IMR-90 (cell line): ENCODE measurements around the gene ETV4. TPM values are rescaled to one million over a fixed set of nuclear protein-coding genes. Genes with fewer than 3 reads are reported as not detected.

Experiments used
- ATAC-seq: fragments of 200-7000 bp; cut with Tn5 transposase; 2 replicates; pipeline ENCODE4 v1.9.1; 2020; ENCODE audit warnings: low read depth, mild to moderate bottlenecking, moderate library complexity
- BruUV-seq: library from RNA; stranded (reverse); fragments of 400-500 nt; replicated peaks from 2 replicates; lab custom pipeline; 2021; lab: Mats Ljungman, UMichigan
- CTCF ChIA-PET: fragments of 300-600 bp; formaldehyde crosslinking; extraction: SDS; loops from one replicate; lab custom pipeline; 2021; ENCODE audit warnings: antibody characterized with exemption; lab: Yijun Ruan, JAX
- POLR2A ChIA-PET: fragments of 300-600 bp; sonication (Branson Sonifier 250); formaldehyde crosslinking; loops from one replicate; lab custom pipeline; 2022; ENCODE audit warnings: antibody characterized with exemption; ENCODE audit not compliant: unreplicated experiment; lab: Charles Lee
- DNase-seq: peaks from one replicate; pipeline ENCODE4 v3.0.0; 2013
- H2AFZ ChIP-seq: replicated peaks from 2 replicates; pipeline ENCODE3; 2013; ENCODE audit warnings: low read length, mild to moderate bottlenecking; ENCODE audit not compliant: poor library complexity
- H2AK5ac ChIP-seq: 2 replicates; pipeline ENCODE4 v1.6.1; 2013; ENCODE audit warnings: low read depth, low read length, inconsistent platforms
- H2AK9ac ChIP-seq: replicated peaks from 2 replicates; pipeline ENCODE3; 2013; ENCODE audit warnings: mild to moderate bottlenecking, low read depth, low read length, moderate library complexity; ENCODE audit not compliant: poor library complexity
- H2BK120ac ChIP-seq: 2 replicates; pipeline ENCODE4 v1.6.1; 2013; ENCODE audit warnings: low read depth, low read length, inconsistent platforms
- H2BK15ac ChIP-seq: 3 replicates; pipeline ENCODE4 v1.6.1; 2013; ENCODE audit warnings: low read depth, low read length, inconsistent platforms
- H2BK20ac ChIP-seq: 2 replicates; pipeline ENCODE4 v1.6.1; 2013; ENCODE audit warnings: low read depth, mild to moderate bottlenecking, inconsistent platforms, low read length, moderate library complexity
- H2BK5ac ChIP-seq: 2 replicates; pipeline ENCODE4 v1.6.1; 2013; ENCODE audit warnings: mild to moderate bottlenecking, low read depth, low read length, inconsistent platforms; ENCODE audit not compliant: poor library complexity, severe bottlenecking
- H3K14ac ChIP-seq: replicated peaks from 2 replicates; pipeline ENCODE4 v1.6.1; 2013; ENCODE audit warnings: low read depth, low read length, inconsistent platforms
- H3K18ac ChIP-seq: 2 replicates; pipeline ENCODE4 v1.6.1; 2013; ENCODE audit warnings: low read depth, low read length, control low read depth
- H3K23ac ChIP-seq: 2 replicates; pipeline ENCODE4 v1.6.1; 2013; ENCODE audit warnings: low read depth, low read length, inconsistent platforms
- H3K27ac ChIP-seq: 2 replicates; pipeline ENCODE4 v1.5.1; 2013; ENCODE audit warnings: mild to moderate bottlenecking, control low read depth, low read length; ENCODE audit not compliant: insufficient read depth
- H3K27me3 ChIP-seq: 2 replicates; pipeline ENCODE4 v1.6.1; 2013; ENCODE audit warnings: low read length; ENCODE audit not compliant: control insufficient read depth, insufficient read depth
- H3K36me3 ChIP-seq: 2 replicates; pipeline ENCODE4 v1.6.1; 2013; ENCODE audit warnings: low read length, mixed read lengths; ENCODE audit not compliant: control insufficient read depth, insufficient read depth
- H3K4ac ChIP-seq: 2 replicates; pipeline ENCODE4 v1.6.1; 2013; ENCODE audit warnings: low read depth, low read length, inconsistent platforms
- H3K4me1 ChIP-seq: 2 replicates; pipeline ENCODE4 v1.6.1; 2013; ENCODE audit warnings: low read length, mixed read lengths; ENCODE audit not compliant: control insufficient read depth, insufficient read depth
- H3K4me2 ChIP-seq: 2 replicates; pipeline ENCODE4 v1.6.1; 2013; ENCODE audit warnings: low read depth, mild to moderate bottlenecking, control low read depth, low read length, moderate library complexity
- H3K4me3 ChIP-seq: 2 replicates; pipeline ENCODE4 v1.5.1; 2013; ENCODE audit warnings: low read depth, mild to moderate bottlenecking, control low read depth, low read length, moderate library complexity; ENCODE audit not compliant: insufficient read depth
- H3K56ac ChIP-seq: 2 replicates; pipeline ENCODE4 v1.6.1; 2013; ENCODE audit warnings: low read length, inconsistent platforms; ENCODE audit not compliant: insufficient read depth; ENCODE audit errors: extremely low read depth
- H3K79me1 ChIP-seq, 2 experiments: 2 replicates each; pipeline ENCODE4 v1.6.1; 2013; ENCODE audit warnings: low read length in 2 of 2, inconsistent platforms in 1 of 2, low read depth in 1 of 2
- H3K9ac ChIP-seq: 2 replicates; pipeline ENCODE4 v1.6.1; 2013; ENCODE audit warnings: low read depth, low read length, control low read depth
- H3K9me1 ChIP-seq: 2 replicates; pipeline ENCODE4 v1.6.1; 2013; ENCODE audit warnings: low read length, inconsistent platforms; ENCODE audit not compliant: insufficient read depth
- H3K9me3 ChIP-seq: 2 replicates; pipeline ENCODE4 v1.6.1; 2013; ENCODE audit warnings: low read length; ENCODE audit not compliant: control insufficient read depth, insufficient read depth
- H4K20me1 ChIP-seq: 2 replicates; pipeline ENCODE4 v1.6.1; 2013; ENCODE audit warnings: low read length, inconsistent platforms; ENCODE audit not compliant: insufficient read depth
- H4K5ac ChIP-seq: 2 replicates; pipeline ENCODE4 v1.6.1; 2013; ENCODE audit warnings: mild to moderate bottlenecking, low read depth, low read length, control low read depth
- H4K8ac ChIP-seq, 2 experiments: 2 replicates each; pipeline ENCODE4 v1.6.1; 2013; ENCODE audit warnings: low read depth in 2 of 2, low read length in 2 of 2, control low read depth in 1 of 2, inconsistent platforms in 1 of 2
- H4K91ac ChIP-seq: 2 replicates; pipeline ENCODE4 v1.6.1; 2013; ENCODE audit warnings: low read depth, low read length, inconsistent platforms; ENCODE audit not compliant: insufficient read depth
- CHD1 ChIP-seq: IDR thresholded peaks from 2 replicates; pipeline ENCODE4 v1.6.1; 2012; ENCODE audit warnings: low read depth, low read length, improper control_type of control experiment
- MAZ ChIP-seq: IDR thresholded peaks from 2 replicates; pipeline ENCODE4 v1.6.1; 2012; ENCODE audit warnings: low read depth, mild to moderate bottlenecking, low read length, improper control_type of control experiment, moderate library complexity, borderline replicate concordance
- NFE2L2 ChIP-seq: fragments of 150-350 bp; IDR thresholded peaks from 2 replicates; pipeline ENCODE4 v1.6.1; 2016; ENCODE audit warnings: low read depth, mild to moderate bottlenecking, low read length
- POLR2A ChIP-seq: IDR thresholded peaks from 2 replicates; pipeline ENCODE4 v1.6.1; 2012; ENCODE audit warnings: mild to moderate bottlenecking, low read depth, low read length
- RAD21 ChIP-seq: IDR thresholded peaks from 2 replicates; pipeline ENCODE4 v1.6.1; 2012; ENCODE audit warnings: low read length, improper control_type of control experiment
- RCOR1 ChIP-seq: IDR thresholded peaks from 2 replicates; pipeline ENCODE4 v1.6.1; 2012; ENCODE audit warnings: mild to moderate bottlenecking, low read length, improper control_type of control experiment; ENCODE audit not compliant: insufficient replicate concordance
- RFX5 ChIP-seq: IDR thresholded peaks from 2 replicates; pipeline ENCODE4 v1.8.0; 2012; ENCODE audit warnings: low read depth, mild to moderate bottlenecking, low read length, moderate library complexity
- SMC3 ChIP-seq: fragments of 150-350 bp; IDR thresholded peaks from 2 replicates; pipeline ENCODE4 v1.6.1; 2016; ENCODE audit warnings: low read depth, mild to moderate bottlenecking, antibody characterized with exemption, low read length, moderate library complexity
- WGBS, 2 experiments: methylation state at CpG; one replicate each; pipeline versions ENCODE4 v1.1.5 to v1.1.7; 2013; ENCODE audit warnings: missing lambda C conversion rate in 2 of 2; ENCODE audit not compliant: insufficient read length in 1 of 2; ENCODE audit errors: extremely low coverage in 2 of 2; 5-methylcytosine and 5-hydroxymethylcytosine counted together
- dilution Hi-C: fragments of 300-500 bp; cut with HindIII; formaldehyde crosslinking; loops from one replicate; pipeline ENCODE4 v1.14.3; 2018; ENCODE audit warnings: low sequenced_read_pairs; ENCODE audit not compliant: unreplicated experiment
- in situ Hi-C: fragments of 300-500 bp; cut with MboI; formaldehyde crosslinking; loops from 3 replicates; pipeline ENCODE4 v1.14.3; 2019; ENCODE audit warnings: low sequenced_read_pairs, inconsistent platforms, mixed read lengths
- intact Hi-C: fragments of 100-400 bp; cut with micrococcal nuclease; formaldehyde crosslinking; loops from 2 replicates; pipeline ENCODE4 v1.10.0; 2022
- polyA plus RNA-seq, 3 experiments: library from polyadenylated mRNA; depleted of rRNA; stranded (reverse); fragments of >200 nt; gene quantifications; 2 replicates each; pipeline ENCODE4 v1.2.3, GENCODE V29; 2012; ENCODE audit warnings: low replicate concordance in 1 of 3
- total RNA-seq: library from RNA; depleted of rRNA; stranded (reverse); fragments of >200 nt; gene quantifications from 2 replicates; pipeline ENCODE4 v1.2.3, GENCODE V29; 2012
- TF ChIP-seq, protein P1 (sequence below): fragments of 150-350 bp; IDR thresholded peaks from 2 replicates; pipeline ENCODE4 v1.6.1; 2017; ENCODE audit warnings: mild to moderate bottlenecking, antibody characterized with exemption, low read length, low read depth
- TF ChIP-seq, protein P2 (sequence below): fragments of 150-350 bp; IDR thresholded peaks from 2 replicates; pipeline ENCODE4 v1.6.1; 2016; ENCODE audit warnings: low read depth, mild to moderate bottlenecking, low read length, moderate library complexity, borderline replicate concordance
- TF ChIP-seq, protein P3 (sequence below): conservative IDR thresholded peaks from 2 replicates; pipeline ENCODE4 v1.5.1; 2012; ENCODE audit warnings: mild to moderate bottlenecking, low read depth, low read length, improper control_type of control experiment

ETV4 gene
- total and polyA plus RNA-seq, 2 of the 4 experiments (the other 2 are of a cell fraction), result 4.3 to 13.2 TPM

DNA sequence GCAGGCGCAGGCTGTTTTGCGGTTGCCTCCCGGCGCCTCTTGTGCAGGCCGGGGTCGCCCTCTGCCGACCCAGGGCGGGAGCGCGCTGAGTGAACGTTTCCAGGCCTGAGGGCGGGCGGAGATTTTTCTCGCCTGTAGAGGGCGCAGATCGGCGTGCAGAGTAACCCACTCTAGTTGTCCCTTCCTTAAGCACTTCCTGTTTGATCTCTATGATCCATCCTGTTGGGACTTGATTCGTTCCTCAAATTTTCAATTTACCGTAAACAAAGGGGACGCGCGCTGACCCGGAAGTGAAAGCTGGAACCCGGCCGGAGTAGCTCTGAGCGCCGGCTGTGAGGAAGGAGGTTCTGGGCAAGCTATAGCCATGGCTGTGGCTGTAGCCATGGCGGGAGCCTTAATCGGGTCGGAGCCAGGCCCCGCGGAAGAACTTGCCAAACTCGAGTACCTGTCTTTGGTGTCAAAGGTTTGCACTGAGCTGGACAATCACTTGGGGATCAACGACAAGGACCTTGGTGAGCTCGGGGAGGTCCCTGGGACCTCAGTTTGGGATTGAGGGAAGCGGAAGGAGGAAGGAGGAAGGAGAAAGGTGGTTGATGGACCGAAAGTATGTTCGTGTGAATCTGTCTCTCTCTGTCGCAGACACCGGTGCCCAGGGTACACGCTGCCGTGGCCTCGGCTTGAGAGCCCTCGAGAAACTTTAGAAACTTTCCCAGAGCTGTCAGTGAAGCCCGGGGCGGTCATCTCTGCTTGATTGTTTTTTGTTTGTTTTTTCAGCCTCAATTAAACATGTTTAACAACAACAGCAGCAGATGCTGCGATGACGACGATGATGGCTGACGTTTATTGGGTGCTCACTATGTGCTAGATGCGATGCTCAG lies 62.2 kb downstream of the ETV4 start, which contains the start of gene DHX8:
Gene DHX8, plus strand, starts transcription at position 302 of the 878 bp plus-strand sequence. Its CDS starts 63 bp downstream, at position 365.
- peak within 1 kb of the TSS; percentile 94 for H3K18ac ChIP-seq
- TF ChIP-seq, protein P1, sequence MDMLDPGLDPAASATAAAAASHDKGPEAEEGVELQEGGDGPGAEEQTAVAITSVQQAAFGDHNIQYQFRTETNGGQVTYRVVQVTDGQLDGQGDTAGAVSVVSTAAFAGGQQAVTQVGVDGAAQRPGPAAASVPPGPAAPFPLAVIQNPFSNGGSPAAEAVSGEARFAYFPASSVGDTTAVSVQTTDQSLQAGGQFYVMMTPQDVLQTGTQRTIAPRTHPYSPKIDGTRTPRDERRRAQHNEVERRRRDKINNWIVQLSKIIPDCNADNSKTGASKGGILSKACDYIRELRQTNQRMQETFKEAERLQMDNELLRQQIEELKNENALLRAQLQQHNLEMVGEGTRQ, result no peak
- TF ChIP-seq NFE2L2 (peak; percentile 19; the same call in 1 of the 2 replicates), MAZ (peak; percentile 54; the same call in 1 of the 2 replicates), CHD1 (0 out of 2 replicates have a peak, but pooled peaks have one; percentile 54), RAD21 (peak; percentile 100), RCOR1 (no peak), POLR2A (peak; percentile 80), RFX5 (0 out of 2 replicates have a peak, but pooled peaks have one; percentile 49), SMC3 (peak; percentile 100)
- TF ChIP-seq, protein P2, sequence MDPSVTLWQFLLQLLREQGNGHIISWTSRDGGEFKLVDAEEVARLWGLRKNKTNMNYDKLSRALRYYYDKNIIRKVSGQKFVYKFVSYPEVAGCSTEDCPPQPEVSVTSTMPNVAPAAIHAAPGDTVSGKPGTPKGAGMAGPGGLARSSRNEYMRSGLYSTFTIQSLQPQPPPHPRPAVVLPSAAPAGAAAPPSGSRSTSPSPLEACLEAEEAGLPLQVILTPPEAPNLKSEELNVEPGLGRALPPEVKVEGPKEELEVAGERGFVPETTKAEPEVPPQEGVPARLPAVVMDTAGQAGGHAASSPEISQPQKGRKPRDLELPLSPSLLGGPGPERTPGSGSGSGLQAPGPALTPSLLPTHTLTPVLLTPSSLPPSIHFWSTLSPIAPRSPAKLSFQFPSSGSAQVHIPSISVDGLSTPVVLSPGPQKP, result 0 out of 2 replicates have a peak, but pooled peaks have one; percentile 39
- TF ChIP-seq, protein P3, sequence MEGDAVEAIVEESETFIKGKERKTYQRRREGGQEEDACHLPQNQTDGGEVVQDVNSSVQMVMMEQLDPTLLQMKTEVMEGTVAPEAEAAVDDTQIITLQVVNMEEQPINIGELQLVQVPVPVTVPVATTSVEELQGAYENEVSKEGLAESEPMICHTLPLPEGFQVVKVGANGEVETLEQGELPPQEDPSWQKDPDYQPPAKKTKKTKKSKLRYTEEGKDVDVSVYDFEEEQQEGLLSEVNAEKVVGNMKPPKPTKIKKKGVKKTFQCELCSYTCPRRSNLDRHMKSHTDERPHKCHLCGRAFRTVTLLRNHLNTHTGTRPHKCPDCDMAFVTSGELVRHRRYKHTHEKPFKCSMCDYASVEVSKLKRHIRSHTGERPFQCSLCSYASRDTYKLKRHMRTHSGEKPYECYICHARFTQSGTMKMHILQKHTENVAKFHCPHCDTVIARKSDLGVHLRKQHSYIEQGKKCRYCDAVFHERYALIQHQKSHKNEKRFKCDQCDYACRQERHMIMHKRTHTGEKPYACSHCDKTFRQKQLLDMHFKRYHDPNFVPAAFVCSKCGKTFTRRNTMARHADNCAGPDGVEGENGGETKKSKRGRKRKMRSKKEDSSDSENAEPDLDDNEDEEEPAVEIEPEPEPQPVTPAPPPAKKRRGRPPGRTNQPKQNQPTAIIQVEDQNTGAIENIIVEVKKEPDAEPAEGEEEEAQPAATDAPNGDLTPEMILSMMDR, result peak; percentile 100; the same call in 1 of the 2 replicates

More for the DNA sequence above, 62.2 kb downstream of the ETV4 start, which contains the start of gene DHX8:
- Histone ChIP-seq H4K5ac (peak within 1 kb of the TSS; percentile 99), H2BK20ac (no peak within 1 kb of the TSS), H3K14ac (peak within 1 kb of the TSS; percentile 94), H3K79me1 (peaks cover 8 to 37% of the 10 kb centered on the region in 2 experiments; a peak in 3 of 4 replicates), H3K4me3 (peak within 1 kb of the TSS; percentile 78), H2BK15ac (peak within 1 kb of the TSS; percentile 68; the same call in 1 of the 3 replicates), H3K4me1 (peaks cover 8% of the 10 kb centered on the region), H3K23ac (peak within 1 kb of the TSS; percentile 94), H2AK5ac (peak within 1 kb of the TSS; percentile 79), H3K9me3 (no peaks in the 10 kb centered on the region), H3K9me1 (peaks cover 5% of the 10 kb centered on the region), H4K20me1 (peaks cover 5% of the 10 kb centered on the region; the same call in 1 of the 2 replicates), H4K91ac (peak within 1 kb of the TSS; percentile 92), H3K4me2 (peak within 1 kb of the TSS; percentile 93), H3K4ac (peak within 1 kb of the TSS; percentile 93), H2BK120ac (peak within 1 kb of the TSS; percentile 81), H2BK5ac (peak within 1 kb of the TSS; percentile 88), H3K27ac (peak within 1 kb of the TSS; percentile 86), H3K27me3 (no peaks in the 10 kb centered on the region), H3K56ac (peak within 1 kb of the TSS; percentile 85), H4K8ac (peak within 1 kb of the TSS; percentile 85 to 98), H2AFZ (peak within 1 kb of the TSS; percentile 86), H3K9ac (peak within 1 kb of the TSS; percentile 89), H3K36me3 (no peaks in the 10 kb centered on the region), H2AK9ac (peak within 1 kb of the TSS; percentile 94)
- ChIA-PET POLR2A (interaction anchor here (0.6 to 3.7 kb wide), 8 partner anchors 85 to 168 kb away, joined by 3 to 44 read pairs (median 4); no protein-coding TSS in a partner anchor), CTCF (interaction anchor here (0.6 to 3.2 kb wide), 25 partner anchors 10 to 363 kb away, joined by 3 to 47 read pairs (median 4); partner anchors contain the start of genes ARL4D and CD300LG)
- DNase-seq (peak; percentile 99), ATAC-seq (peak; percentile 98)
- dilution Hi-C loops, result no loop called here
- TSS peak; percentile 71 for BruUV-seq
- 0% methylated on average over 23 of the region's 51 CpGs; no CpG with 5 or more reads in 1 of the 2 experiments for WGBS, 2 experiments
- intact Hi-C loops, result loop anchor here (1.0 kb wide), 1 partner anchor 90 kb away; no protein-coding TSS in a partner anchor
- in situ Hi-C loops, result loop anchor here (5.0 to 25.0 kb wide), 2 partner anchors 97 to 297 kb away; no protein-coding TSS in a partner anchor
